Epithelial cell of esophagus (primary cell): ENCODE measurements around the gene GRK5.

Experiments
- DNase-seq: peaks from one replicate; pipeline ENCODE4 v3.0.0; 2010; ENCODE audit warnings: low read depth
- H3K4me3 ChIP-seq: 2 replicates; pipeline ENCODE4 v1.5.1; 2011; ENCODE audit warnings: mild to moderate bottlenecking, low read length, control low read depth
- CTCF ChIP-seq: IDR thresholded peaks from 2 replicates; pipeline ENCODE4 v1.5.1; 2011; ENCODE audit warnings: low read depth, mild to moderate bottlenecking, low read length, control low read depth, inconsistent platforms; ENCODE audit not compliant: insufficient read depth; ENCODE audit errors: missing control alignments

The GRK5 gene

GRCh38 chr10:119468542-119469324, 261.4 kb downstream of the GRK5 start:
- TF ChIP-seq CTCF, result no peak

GRCh38 chr10:119469325-119469707, 261.9 kb downstream of the GRK5 start:
- TF ChIP-seq CTCF, result no peak
- DNase-seq, result no peak

More at GRCh38 chr10:119468542-119469324, 261.4 kb downstream of the GRK5 start:
- no peak for DNase-seq
- H3K4me3 ChIP-seq, result no peak overlapping the region

GRCh38 chr10:119469846-119470245, 262.5 kb downstream of the GRK5 start:
- TF ChIP-seq CTCF, result no peak
- DNase-seq, result no peak
- no peak overlapping the region for H3K4me3 ChIP-seq

More at GRCh38 chr10:119469325-119469707, 261.9 kb downstream of the GRK5 start:
- no peak overlapping the region for H3K4me3 ChIP-seq

DNA sequence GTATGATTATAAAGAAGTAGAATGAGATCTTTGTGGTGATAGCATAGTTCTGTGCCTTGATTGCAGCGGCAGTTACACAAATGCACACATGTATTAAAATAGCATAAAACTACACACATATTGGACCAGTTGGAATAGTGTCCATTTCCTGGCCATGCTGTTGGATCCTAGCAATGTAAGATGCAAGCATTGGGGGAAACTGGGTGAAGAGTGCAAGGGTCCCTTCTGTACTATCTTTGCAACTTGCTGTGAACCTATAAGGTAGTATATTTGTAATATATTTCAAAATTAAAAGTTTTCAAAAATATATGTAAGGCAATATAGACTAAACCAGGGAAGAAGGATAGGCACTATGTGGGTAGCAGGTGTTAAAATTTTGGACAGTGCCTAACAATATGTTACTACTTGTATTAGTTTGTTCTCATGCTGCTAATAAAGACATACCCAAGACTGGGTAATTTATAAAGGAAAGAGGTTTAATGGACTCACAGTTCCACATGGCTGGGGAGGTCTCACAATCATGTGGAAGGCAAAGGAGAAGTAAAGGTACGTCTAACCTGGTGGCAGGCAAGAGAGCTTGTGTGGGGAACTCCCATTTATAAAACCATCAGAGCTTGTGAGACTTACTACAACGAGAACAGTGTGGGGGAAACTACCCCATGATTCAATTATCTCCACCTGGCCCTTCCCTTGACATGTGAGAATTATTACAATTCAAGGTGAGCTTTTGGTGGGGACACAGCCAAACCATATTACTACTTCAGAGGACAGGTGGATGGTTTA, 263.7 kb downstream of the GRK5 start:
- DNase-seq, result no peak
- H3K4me3 ChIP-seq, result no peak overlapping the region
- TF ChIP-seq CTCF, result no peak

DNA sequence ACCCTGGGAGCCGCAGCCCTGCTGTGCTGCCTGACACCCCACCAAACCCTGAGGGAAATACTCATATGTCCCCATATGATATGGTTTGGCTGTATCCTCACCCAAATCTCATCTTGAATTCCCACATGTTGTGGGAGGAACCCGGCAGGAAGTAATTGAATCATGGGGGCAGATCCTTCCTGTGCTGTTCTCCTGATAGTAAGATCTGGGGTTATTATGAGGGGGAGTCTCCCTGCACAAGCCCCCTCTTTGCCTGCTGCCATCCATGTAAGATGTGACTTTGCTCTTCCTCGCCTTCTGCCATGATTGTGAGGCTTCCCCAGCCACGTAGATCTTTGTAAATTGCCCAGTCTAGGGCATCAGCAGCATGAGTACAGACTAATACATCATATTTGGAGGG, 266.4 kb downstream of the GRK5 start:
- DNase-seq, result no peak
- no peak for TF ChIP-seq CTCF

DNA sequence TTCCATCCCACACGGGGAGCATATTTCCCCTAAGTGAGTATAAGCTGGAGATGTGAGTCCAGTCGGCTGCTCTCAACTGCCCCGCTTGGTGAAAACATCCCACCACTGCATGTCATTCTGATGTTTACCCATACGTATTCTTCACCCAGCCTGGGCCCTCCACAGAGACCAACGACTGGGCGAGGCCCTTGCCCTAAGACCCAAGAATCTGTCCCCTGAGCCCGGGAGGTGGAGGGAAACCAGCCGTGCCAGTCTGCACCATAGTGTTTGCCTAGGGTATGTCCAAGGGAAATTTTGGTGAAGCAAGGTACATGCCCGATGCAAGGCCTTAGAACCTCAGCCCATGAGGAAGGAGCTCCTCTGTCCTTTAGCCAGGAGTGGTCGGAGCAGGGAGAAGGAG, 267.2 kb downstream of the GRK5 start:
- no peak for DNase-seq
- no peak for TF ChIP-seq CTCF
- H3K4me3 ChIP-seq, result no peak overlapping the region

More for the DNA sequence above, 266.4 kb downstream of the GRK5 start:
- H3K4me3 ChIP-seq, result no peak overlapping the region
